ENCODE measurements around the gene SMYD1. TPM values are rescaled to one million over a fixed set of nuclear protein-coding genes. Genes with fewer than 3 reads are reported as not detected.

The SMYD1 gene
- total and polyA plus RNA-seq, 8 donors: 0.12 to 25.4 (median 10.5) TPM

GRCh38 chr2:88070055-88070454 is 2.4 kb downstream of the SMYD1 start:
- TF ChIP-seq POLR2A (IDR thresholded peaks at IDR 0.05) (no peak), POLR2AphosphoS5 (IDR thresholded peaks at IDR 0.05) (no peak), EP300 (IDR thresholded peaks at IDR 0.05) (no peak)
- TF ChIP-seq, protein P1, sequence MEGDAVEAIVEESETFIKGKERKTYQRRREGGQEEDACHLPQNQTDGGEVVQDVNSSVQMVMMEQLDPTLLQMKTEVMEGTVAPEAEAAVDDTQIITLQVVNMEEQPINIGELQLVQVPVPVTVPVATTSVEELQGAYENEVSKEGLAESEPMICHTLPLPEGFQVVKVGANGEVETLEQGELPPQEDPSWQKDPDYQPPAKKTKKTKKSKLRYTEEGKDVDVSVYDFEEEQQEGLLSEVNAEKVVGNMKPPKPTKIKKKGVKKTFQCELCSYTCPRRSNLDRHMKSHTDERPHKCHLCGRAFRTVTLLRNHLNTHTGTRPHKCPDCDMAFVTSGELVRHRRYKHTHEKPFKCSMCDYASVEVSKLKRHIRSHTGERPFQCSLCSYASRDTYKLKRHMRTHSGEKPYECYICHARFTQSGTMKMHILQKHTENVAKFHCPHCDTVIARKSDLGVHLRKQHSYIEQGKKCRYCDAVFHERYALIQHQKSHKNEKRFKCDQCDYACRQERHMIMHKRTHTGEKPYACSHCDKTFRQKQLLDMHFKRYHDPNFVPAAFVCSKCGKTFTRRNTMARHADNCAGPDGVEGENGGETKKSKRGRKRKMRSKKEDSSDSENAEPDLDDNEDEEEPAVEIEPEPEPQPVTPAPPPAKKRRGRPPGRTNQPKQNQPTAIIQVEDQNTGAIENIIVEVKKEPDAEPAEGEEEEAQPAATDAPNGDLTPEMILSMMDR (IDR thresholded peaks at IDR 0.05): no peak
- H3K27ac ChIP-seq: no peak overlapping the region
- H3K9me3 ChIP-seq: no peaks in the 10 kb centered on the region
- H3K27me3 ChIP-seq: peaks cover 0 to 8% (median 0%) of the 10 kb centered on the region in 3 donors
- intact Hi-C loops (cut with DNase I; ENCODE audit: low total_unique reads): no loop called here
- peaks cover 0 to 9% (median 0%) of the 10 kb centered on the region in 4 donors for H3K4me1 ChIP-seq
- no peak for DNase-seq
- WGBS, 5 donors: 70 to 85% (median 76%) methylated on average over 1 of the region's 1 CpG
- no peak overlapping the region for H3K4me3 ChIP-seq
- H3K36me3 ChIP-seq: no peaks in the 10 kb centered on the region

GRCh38 chr2:88071365-88071764 is 3.7 kb downstream of the SMYD1 start:
- Histone ChIP-seq H3K4me3 (no peak overlapping the region), H3K27ac (no peak overlapping the region), H3K9me3 (no peaks in the 10 kb centered on the region), H3K4me1 (peaks cover 0 to 4% (median 0%) of the 10 kb centered on the region in 4 donors), H3K36me3 (no peaks in the 10 kb centered on the region), H3K27me3 (peaks cover 0 to 8% (median 0%) of the 10 kb centered on the region in 3 donors)
- intact Hi-C loops (cut with DNase I; ENCODE audit: low total_unique reads): no loop called here
- DNase-seq: no peak
- TF ChIP-seq, protein P1 (IDR thresholded peaks at IDR 0.05): no peak
- no peak for TF ChIP-seq EP300 (IDR thresholded peaks at IDR 0.05)
- no peak for TF ChIP-seq POLR2A (IDR thresholded peaks at IDR 0.05)
- WGBS, 5 donors: 90 to 98% (median 92%) methylated on average over 2 of the region's 2 CpGs

GRCh38 chr2:88074150-88074549 is 6.5 kb downstream of the SMYD1 start:
- H3K4me1 ChIP-seq: no peaks in the 10 kb centered on the region
- DNase-seq: no peak
- H3K27ac ChIP-seq: no peak overlapping the region
- no peaks in the 10 kb centered on the region for H3K36me3 ChIP-seq
- intact Hi-C loops (cut with DNase I; ENCODE audit: low total_unique reads): no loop called here
- TF ChIP-seq POLR2AphosphoS5 (IDR thresholded peaks at IDR 0.05) (no peak), EP300 (IDR thresholded peaks at IDR 0.05) (no peak), POLR2A (IDR thresholded peaks at IDR 0.05) (no peak)
- TF ChIP-seq, protein P1 (IDR thresholded peaks at IDR 0.05): no peak
- H3K4me3 ChIP-seq: no peak overlapping the region
- no peaks in the 10 kb centered on the region for H3K27me3 ChIP-seq
- H3K9me3 ChIP-seq: no peaks in the 10 kb centered on the region

GRCh38 chr2:88074854-88075292 is 7.2 kb downstream of the SMYD1 start:
- H3K4me1 ChIP-seq: no peaks in the 10 kb centered on the region
- WGBS, 5 donors: 50 to 65% (median 52%) methylated on average over 4 of the region's 4 CpGs
- no peak for DNase-seq
- H3K36me3 ChIP-seq: no peaks in the 10 kb centered on the region
- intact Hi-C loops (cut with DNase I; ENCODE audit: low total_unique reads): no loop called here
- no peak overlapping the region for H3K27ac ChIP-seq
- no peaks in the 10 kb centered on the region for H3K9me3 ChIP-seq
- no peak overlapping the region for H3K4me3 ChIP-seq
- TF ChIP-seq EP300 (IDR thresholded peaks at IDR 0.05) (no peak), POLR2AphosphoS5 (IDR thresholded peaks at IDR 0.05) (peak in 1 of 3 donors; percentile 7)
- no peaks in the 10 kb centered on the region for H3K27me3 ChIP-seq

GRCh38 chr2:88077080-88077479 is 9.5 kb downstream of the SMYD1 start:
- H3K27ac ChIP-seq: no peak overlapping the region
- intact Hi-C loops (cut with DNase I; ENCODE audit: low total_unique reads): no loop called here
- H3K4me1 ChIP-seq: no peaks in the 10 kb centered on the region
- H3K4me3 ChIP-seq: no peak overlapping the region
- H3K27me3 ChIP-seq: no peaks in the 10 kb centered on the region
- H3K36me3 ChIP-seq: no peaks in the 10 kb centered on the region
- peak in 1 of 2 donors; percentile 43 for DNase-seq
- WGBS, 5 donors: 76 to 87% (median 85%) methylated on average over 7 to 8 of the region's 8 CpGs
- TF ChIP-seq POLR2AphosphoS5 (IDR thresholded peaks at IDR 0.05) (no peak), POLR2A (IDR thresholded peaks at IDR 0.05) (no peak), EP300 (IDR thresholded peaks at IDR 0.05) (no peak)
- TF ChIP-seq, protein P1 (IDR thresholded peaks at IDR 0.05): no peak
- no peaks in the 10 kb centered on the region for H3K9me3 ChIP-seq

Measured in stomach (tissue), 9 donors.